Neural cell (in vitro differentiated cells): Measurements from ENCODE around the gene ZIC1. TPM values are rescaled to one million over a fixed set of nuclear protein-coding genes. Genes with fewer than 3 reads are reported as not detected.

Source experiments
- H2AFZ ChIP-seq: fragments of 200-600, 300-800 bp; sonication (generic), shearing (Covaris generic); 2 replicates; pipeline ENCODE4 v1.6.0; 2014; ENCODE audit warnings: low read depth, mild to moderate bottlenecking, antibody characterized with exemption, low read length, moderate library complexity
- H3F3A ChIP-seq: fragments of 200-600 bp; shearing (Covaris generic); 2 replicates; pipeline ENCODE4 v1.6.1; 2016; ENCODE audit warnings: mild to moderate bottlenecking, moderate library complexity, mixed read lengths, antibody characterized with exemption, low read length; ENCODE audit not compliant: insufficient read depth, poor library complexity, severe bottlenecking
- H3K27ac ChIP-seq: fragments of 200-600, 300-800 bp; sonication (generic), shearing (Covaris generic); 2 replicates; pipeline ENCODE4 v1.5.1; 2014; ENCODE audit warnings: mild to moderate bottlenecking, low read length, moderate library complexity
- H3K27me3 ChIP-seq: fragments of 300-800, 200-600 bp; sonication (generic), shearing (Covaris generic); 2 replicates; pipeline ENCODE4 v1.6.0; 2014; ENCODE audit warnings: mild to moderate bottlenecking, low read depth, low read length, moderate library complexity; ENCODE audit not compliant: insufficient read depth
- H3K36me3 ChIP-seq: fragments of 300-800, 200-600 bp; sonication (generic), shearing (Covaris generic); 2 replicates; pipeline ENCODE4 v1.5.1; 2014; ENCODE audit warnings: mild to moderate bottlenecking, antibody characterized with exemption, low read length, moderate library complexity; ENCODE audit not compliant: insufficient read depth
- H3K4me2 ChIP-seq: fragments of 300-800, 200-600 bp; sonication (generic), shearing (Covaris generic); 2 replicates; pipeline ENCODE4 v1.6.0; 2014; ENCODE audit warnings: mild to moderate bottlenecking, low read length
- H3K4me3 ChIP-seq: fragments of 300-800, 200-600 bp; sonication (generic), shearing (Covaris generic); 2 replicates; pipeline ENCODE4 v1.5.1; 2014; ENCODE audit warnings: mild to moderate bottlenecking, low read length, moderate library complexity
- H3K79me2 ChIP-seq: fragments of 200-600 bp; shearing (Covaris generic); replicated peaks from 2 replicates; pipeline ENCODE4 v1.6.0; 2014; ENCODE audit warnings: mild to moderate bottlenecking, low read length, moderate library complexity; ENCODE audit not compliant: insufficient read depth
- H3K9ac ChIP-seq: fragments of 300-800, 200-600 bp; sonication (generic), shearing (Covaris generic); 2 replicates; pipeline ENCODE4 v1.6.1; 2016; ENCODE audit warnings: mild to moderate bottlenecking, low read length, mixed read lengths
- H3K9me2 ChIP-seq: fragments of 200-600 bp; shearing (Covaris generic); 2 replicates; pipeline ENCODE4 v1.6.1; 2016; ENCODE audit warnings: mild to moderate bottlenecking, low read length, mixed read lengths; ENCODE audit not compliant: insufficient read depth
- H3K9me3 ChIP-seq: fragments of 200-600, 300-800 bp; sonication (generic), shearing (Covaris generic); 2 replicates; pipeline ENCODE4 v1.6.1; 2016; ENCODE audit warnings: mild to moderate bottlenecking, mixed run types, low read length, moderate library complexity, mixed read lengths
- H4K20me1 ChIP-seq: fragments of 200-600 bp; shearing (Covaris generic); 2 replicates; pipeline ENCODE4 v1.6.1; 2016; ENCODE audit warnings: mild to moderate bottlenecking, mixed run types; ENCODE audit not compliant: insufficient read depth
- EP300 ChIP-seq: fragments of 450-650 bp; conservative IDR thresholded peaks from 2 replicates; pipeline ENCODE4 v1.6.1; 2014; ENCODE audit warnings: antibody characterized with exemption, mild to moderate bottlenecking, moderate library complexity; ENCODE audit not compliant: poor library complexity, severe bottlenecking
- EZH2 ChIP-seq: fragments of 200-600, 300-800 bp; shearing (Covaris generic), sonication (generic); IDR thresholded peaks from 2 replicates; pipeline ENCODE4 v1.6.1; 2014; ENCODE audit warnings: antibody characterized with exemption, low read length, borderline replicate concordance, mild to moderate bottlenecking; ENCODE audit not compliant: insufficient read depth, poor library complexity, severe bottlenecking
- MXI1 ChIP-seq: fragments of 450-650 bp; conservative IDR thresholded peaks from 2 replicates; pipeline ENCODE4 v1.6.1; 2014; ENCODE audit warnings: antibody characterized with exemption, mild to moderate bottlenecking; ENCODE audit not compliant: poor library complexity, severe bottlenecking
- POLR2AphosphoS5 ChIP-seq: IDR thresholded peaks from 2 replicates; pipeline ENCODE4 v1.6.1; 2012
- RAD21 ChIP-seq: fragments of 450-650 bp; conservative IDR thresholded peaks from 2 replicates; pipeline ENCODE4 v1.6.1; 2014; ENCODE audit warnings: antibody characterized with exemption, mild to moderate bottlenecking, moderate library complexity
- SMC3 ChIP-seq: fragments of 450-650 bp; conservative IDR thresholded peaks from 2 replicates; pipeline ENCODE4 v1.6.1; 2014; ENCODE audit warnings: antibody characterized with exemption, mild to moderate bottlenecking, moderate library complexity; ENCODE audit not compliant: poor library complexity
- TAF1 ChIP-seq: IDR thresholded peaks from 2 replicates; pipeline ENCODE4 v1.6.1; 2012; ENCODE audit warnings: low read depth
- polyA plus RNA-seq: library from polyadenylated mRNA; depleted of rRNA; stranded (reverse); fragments of >200 nt; gene quantifications from 2 replicates; pipeline ENCODE4 v1.2.3, GENCODE V29; 2014
- TF ChIP-seq, protein P1 (sequence below): fragments of 450-650 bp; IDR thresholded peaks from 2 replicates; pipeline ENCODE4 v1.5.1; 2014; ENCODE audit warnings: antibody characterized with exemption, mild to moderate bottlenecking, moderate library complexity; ENCODE audit not compliant: poor library complexity, severe bottlenecking
- TF ChIP-seq, protein P2 (sequence below): IDR thresholded peaks from 2 replicates; pipeline ENCODE4 v1.6.1; 2012; ENCODE audit warnings: borderline replicate concordance

ZIC1 gene
- polyA plus RNA-seq, 1 donor from 2014 or later = 183 TPM

DNA sequence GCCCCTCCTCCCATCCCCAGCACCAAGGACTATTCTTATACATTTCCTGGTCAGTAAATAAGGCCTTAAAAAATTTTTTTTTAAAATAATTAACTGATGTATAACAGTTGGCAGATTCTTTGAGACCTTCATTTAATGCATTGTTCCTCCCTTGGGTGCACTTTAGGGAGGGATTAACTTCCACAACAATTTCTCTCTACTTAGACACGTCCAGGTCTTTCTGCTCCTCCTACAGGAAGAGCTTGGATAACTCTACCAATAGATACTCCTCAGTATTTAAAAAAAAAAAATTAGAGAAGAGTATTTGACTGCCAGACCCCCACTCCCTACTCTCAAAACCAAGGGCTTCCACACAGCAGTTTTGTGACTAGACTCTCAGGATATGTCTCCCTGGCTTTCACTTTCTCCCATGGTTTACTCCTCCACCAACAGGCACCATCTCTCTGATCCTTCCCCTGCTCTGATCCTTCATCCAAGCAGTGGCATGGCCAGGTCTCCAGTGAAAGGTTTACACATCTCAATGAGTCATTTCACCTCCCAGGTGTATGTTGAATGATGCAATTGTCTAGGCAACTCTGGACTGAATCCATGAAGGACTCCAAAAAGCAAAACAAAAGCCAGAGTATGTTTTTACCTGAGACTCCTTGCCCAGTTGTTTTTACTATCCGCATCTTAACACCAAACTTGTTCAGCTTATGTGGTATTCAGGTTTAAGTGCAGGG, 10.2 kb upstream of the ZIC1 start:
- H2AFZ ChIP-seq = no peak overlapping the region
- TF ChIP-seq, protein P1, sequence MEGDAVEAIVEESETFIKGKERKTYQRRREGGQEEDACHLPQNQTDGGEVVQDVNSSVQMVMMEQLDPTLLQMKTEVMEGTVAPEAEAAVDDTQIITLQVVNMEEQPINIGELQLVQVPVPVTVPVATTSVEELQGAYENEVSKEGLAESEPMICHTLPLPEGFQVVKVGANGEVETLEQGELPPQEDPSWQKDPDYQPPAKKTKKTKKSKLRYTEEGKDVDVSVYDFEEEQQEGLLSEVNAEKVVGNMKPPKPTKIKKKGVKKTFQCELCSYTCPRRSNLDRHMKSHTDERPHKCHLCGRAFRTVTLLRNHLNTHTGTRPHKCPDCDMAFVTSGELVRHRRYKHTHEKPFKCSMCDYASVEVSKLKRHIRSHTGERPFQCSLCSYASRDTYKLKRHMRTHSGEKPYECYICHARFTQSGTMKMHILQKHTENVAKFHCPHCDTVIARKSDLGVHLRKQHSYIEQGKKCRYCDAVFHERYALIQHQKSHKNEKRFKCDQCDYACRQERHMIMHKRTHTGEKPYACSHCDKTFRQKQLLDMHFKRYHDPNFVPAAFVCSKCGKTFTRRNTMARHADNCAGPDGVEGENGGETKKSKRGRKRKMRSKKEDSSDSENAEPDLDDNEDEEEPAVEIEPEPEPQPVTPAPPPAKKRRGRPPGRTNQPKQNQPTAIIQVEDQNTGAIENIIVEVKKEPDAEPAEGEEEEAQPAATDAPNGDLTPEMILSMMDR = no peak
- TF ChIP-seq SMC3 = no peak
- TF ChIP-seq RAD21 = no peak
- TF ChIP-seq EP300 = no peak
- TF ChIP-seq MXI1 = no peak
- TF ChIP-seq, protein P2, sequence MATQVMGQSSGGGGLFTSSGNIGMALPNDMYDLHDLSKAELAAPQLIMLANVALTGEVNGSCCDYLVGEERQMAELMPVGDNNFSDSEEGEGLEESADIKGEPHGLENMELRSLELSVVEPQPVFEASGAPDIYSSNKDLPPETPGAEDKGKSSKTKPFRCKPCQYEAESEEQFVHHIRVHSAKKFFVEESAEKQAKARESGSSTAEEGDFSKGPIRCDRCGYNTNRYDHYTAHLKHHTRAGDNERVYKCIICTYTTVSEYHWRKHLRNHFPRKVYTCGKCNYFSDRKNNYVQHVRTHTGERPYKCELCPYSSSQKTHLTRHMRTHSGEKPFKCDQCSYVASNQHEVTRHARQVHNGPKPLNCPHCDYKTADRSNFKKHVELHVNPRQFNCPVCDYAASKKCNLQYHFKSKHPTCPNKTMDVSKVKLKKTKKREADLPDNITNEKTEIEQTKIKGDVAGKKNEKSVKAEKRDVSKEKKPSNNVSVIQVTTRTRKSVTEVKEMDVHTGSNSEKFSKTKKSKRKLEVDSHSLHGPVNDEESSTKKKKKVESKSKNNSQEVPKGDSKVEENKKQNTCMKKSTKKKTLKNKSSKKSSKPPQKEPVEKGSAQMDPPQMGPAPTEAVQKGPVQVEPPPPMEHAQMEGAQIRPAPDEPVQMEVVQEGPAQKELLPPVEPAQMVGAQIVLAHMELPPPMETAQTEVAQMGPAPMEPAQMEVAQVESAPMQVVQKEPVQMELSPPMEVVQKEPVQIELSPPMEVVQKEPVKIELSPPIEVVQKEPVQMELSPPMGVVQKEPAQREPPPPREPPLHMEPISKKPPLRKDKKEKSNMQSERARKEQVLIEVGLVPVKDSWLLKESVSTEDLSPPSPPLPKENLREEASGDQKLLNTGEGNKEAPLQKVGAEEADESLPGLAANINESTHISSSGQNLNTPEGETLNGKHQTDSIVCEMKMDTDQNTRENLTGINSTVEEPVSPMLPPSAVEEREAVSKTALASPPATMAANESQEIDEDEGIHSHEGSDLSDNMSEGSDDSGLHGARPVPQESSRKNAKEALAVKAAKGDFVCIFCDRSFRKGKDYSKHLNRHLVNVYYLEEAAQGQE = no peak
- no peak for TF ChIP-seq TAF1
- TF ChIP-seq POLR2AphosphoS5 = no peak
- TF ChIP-seq EZH2 = no peak
- H3K9me2 ChIP-seq = no peaks in the 10 kb centered on the region
- no peak overlapping the region for H3K4me2 ChIP-seq
- H3F3A ChIP-seq = no peaks in the 10 kb centered on the region
- no peaks in the 10 kb centered on the region for H4K20me1 ChIP-seq
- peak overlapping the region; percentile 83 for H3K27ac ChIP-seq
- peaks cover 94% of the 10 kb centered on the region for H3K79me2 ChIP-seq
- no peak overlapping the region for H3K4me3 ChIP-seq
- H3K9ac ChIP-seq = peak overlapping the region; percentile 88
- no peaks in the 10 kb centered on the region for H3K9me3 ChIP-seq
- H3K27me3 ChIP-seq = peaks cover 30% of the 10 kb centered on the region
- no peaks in the 10 kb centered on the region for H3K36me3 ChIP-seq

DNA sequence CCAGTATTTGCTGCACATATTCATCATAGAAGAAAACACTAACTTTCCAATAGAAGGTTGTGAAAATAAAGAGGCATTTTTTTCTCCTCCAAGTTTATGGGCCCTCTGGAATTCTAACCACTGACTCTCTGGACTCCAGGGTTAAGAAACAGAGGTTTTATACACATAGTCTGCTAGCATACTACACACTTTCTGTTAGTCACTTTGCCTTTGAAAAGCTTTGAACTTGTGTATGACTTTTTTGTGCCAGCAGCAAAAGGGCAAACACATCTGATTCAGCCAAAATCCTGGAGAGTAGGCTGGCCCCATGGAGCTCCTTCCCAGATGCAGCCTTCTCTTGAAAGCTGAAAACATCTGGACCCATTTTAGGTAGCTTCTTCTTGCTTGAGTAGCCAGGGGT, 9.1 kb upstream of the ZIC1 start:
- no peak overlapping the region for H3K4me3 ChIP-seq
- H3K9ac ChIP-seq = no peak overlapping the region
- TF ChIP-seq RAD21 (no peak), EZH2 (no peak), POLR2AphosphoS5 (no peak), SMC3 (no peak), MXI1 (no peak), EP300 (no peak), TAF1 (no peak)
- TF ChIP-seq, protein P2 = no peak
- TF ChIP-seq, protein P1 = no peak
- no peaks in the 10 kb centered on the region for H3K9me3 ChIP-seq
- no peaks in the 10 kb centered on the region for H3F3A ChIP-seq
- no peak overlapping the region for H2AFZ ChIP-seq
- no peaks in the 10 kb centered on the region for H4K20me1 ChIP-seq
- peaks cover 94% of the 10 kb centered on the region for H3K79me2 ChIP-seq
- no peaks in the 10 kb centered on the region for H3K36me3 ChIP-seq
- no peaks in the 10 kb centered on the region for H3K9me2 ChIP-seq
- H3K27me3 ChIP-seq = peaks cover 40% of the 10 kb centered on the region
- H3K4me2 ChIP-seq = no peak overlapping the region
- H3K27ac ChIP-seq = no peak overlapping the region
